GM21723 (cell line): ENCODE measurements around the gene KLHL25.

Source experiments
- ATAC-seq: cut with Tn5 transposase; IDR thresholded peaks from one replicate; pipeline ENCODE4 v1.9.1; 2021; ENCODE audit warnings: mild to moderate bottlenecking, moderate library complexity; ENCODE audit not compliant: unreplicated experiment

The KLHL25 gene

DNA sequence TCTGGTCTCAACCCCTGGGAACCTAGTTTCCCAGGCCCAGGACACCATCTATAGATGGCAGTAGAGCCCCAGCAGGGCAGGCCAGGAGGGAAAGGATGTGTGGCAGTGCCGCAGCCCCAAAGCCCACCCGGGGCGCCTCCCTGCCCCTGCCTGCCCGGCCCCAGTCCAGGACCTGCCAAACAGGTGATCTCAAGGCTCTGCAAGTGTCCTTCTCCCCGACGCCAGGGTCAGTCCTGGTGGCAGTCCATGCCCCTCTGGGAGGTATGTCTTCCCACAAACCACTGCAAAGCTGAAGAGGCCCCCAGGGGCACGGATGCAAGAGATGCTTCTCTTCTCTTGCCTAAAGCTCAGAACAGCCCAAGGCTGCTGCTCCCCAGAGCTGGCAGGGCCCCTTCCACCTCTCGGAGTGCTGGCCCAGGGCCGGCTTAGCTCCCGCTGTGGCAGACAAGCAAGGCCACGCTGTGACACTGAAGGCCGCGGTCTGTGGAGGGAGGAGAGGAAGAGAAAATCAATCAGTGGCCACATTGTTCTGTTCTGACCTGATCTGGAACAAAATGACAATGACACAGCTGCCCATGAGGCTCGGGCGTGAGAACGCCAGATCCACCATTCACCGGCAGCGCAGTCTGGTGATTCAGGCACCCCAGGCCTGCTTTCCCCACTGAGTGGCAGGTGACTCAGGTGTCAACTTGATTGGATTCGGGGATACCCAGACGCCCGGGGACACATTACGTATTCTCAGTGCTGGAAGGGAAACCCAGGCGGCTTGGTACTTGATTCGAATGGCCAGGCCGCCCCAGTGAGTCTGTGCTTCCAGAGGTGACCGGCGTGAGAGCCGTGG is 34.0 kb downstream of the KLHL25 start:
- no peak for ATAC-seq

DNA sequence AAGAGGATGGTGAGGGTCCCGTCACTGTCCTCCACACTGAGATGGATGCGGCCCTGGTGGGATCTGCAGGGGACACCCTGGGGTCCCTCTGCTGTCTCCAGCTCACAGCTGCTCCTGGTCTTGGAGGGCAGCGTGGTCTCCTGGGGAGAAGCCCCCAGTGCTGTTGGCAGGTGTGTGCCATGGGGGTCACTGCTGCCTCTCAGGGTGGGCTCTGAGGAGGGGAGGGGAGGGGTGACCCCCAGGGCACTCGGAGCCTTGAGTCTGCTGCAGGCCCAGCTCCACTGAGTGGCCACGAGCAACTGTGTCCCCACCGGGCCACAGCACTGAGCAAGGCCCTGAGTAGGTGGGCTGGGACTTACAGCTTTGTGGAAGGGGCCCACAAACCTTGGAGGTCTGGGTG is 34.7 kb downstream of the KLHL25 start:
- ATAC-seq = no peak

DNA sequence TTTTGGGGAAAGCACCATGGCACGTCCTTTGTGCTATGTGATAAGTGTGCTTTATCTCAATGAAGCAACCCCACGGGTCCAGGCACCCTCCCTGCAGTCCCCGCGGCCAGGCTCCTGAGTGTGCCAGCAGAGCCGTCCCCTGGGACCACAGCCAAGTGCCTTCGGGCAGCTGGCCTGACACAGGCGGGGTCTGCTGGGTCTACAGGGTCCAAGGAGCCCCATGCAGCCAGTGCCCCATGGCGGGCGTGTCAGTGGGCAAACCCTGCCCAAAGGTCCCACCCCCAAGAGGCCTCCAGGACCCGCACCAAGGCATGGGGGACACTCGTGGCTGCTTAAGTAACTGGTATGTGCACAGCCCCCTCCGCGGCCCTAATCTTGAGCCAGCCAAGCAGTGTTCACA is 35.3 kb downstream of the KLHL25 start:
- ATAC-seq = no peak

DNA sequence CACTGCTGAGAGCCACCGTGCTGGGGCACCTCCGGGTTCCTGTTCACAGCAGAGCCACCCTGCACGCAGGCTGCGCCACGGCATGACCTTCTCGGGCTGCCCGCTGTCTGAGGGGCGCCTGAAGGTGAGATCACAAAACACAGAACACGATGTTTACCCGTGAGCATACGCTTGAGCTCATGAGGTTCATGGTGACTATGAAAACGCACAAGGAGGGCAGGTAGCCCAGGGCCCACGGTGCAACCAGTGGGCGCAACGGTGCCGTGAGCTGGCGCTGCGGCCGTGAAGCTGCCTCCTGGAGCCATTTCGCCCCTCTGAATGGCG is 36.1 kb downstream of the KLHL25 start:
- no peak for ATAC-seq

DNA sequence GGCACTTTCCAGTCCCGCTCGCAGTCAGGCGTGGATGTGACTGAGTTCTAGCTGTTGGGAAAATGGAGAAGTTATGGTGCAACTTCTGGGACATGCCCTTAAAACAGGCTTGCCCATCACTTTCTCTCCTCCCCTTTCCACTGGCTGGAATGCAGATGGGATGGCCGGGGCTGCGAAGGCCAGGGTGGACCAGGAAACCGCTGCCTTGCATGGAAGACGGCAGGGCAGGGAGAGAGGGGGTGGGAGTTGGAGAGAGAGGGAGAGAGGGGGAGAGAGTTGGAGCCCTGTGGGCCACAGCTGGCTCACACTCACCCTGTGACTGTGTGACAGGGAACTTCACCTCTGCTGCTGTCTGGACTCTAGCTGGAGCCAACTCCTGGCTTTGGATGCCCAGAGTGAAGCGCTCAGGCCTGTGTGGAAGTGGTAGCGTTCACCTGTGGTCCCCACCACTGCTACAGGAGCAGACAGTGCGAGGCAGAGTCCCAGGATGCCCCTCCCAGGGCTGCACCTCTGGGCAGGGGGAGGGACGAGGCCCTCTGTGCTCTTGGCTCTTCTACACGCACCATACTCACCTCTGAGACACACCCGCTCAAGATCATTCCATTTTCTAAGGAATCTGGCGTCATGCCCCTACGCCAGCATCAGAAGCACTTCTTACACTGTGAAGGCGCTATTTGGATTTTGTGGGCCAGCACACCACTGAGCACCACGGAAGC is 36.6 kb downstream of the KLHL25 start:
- no peak for ATAC-seq

DNA sequence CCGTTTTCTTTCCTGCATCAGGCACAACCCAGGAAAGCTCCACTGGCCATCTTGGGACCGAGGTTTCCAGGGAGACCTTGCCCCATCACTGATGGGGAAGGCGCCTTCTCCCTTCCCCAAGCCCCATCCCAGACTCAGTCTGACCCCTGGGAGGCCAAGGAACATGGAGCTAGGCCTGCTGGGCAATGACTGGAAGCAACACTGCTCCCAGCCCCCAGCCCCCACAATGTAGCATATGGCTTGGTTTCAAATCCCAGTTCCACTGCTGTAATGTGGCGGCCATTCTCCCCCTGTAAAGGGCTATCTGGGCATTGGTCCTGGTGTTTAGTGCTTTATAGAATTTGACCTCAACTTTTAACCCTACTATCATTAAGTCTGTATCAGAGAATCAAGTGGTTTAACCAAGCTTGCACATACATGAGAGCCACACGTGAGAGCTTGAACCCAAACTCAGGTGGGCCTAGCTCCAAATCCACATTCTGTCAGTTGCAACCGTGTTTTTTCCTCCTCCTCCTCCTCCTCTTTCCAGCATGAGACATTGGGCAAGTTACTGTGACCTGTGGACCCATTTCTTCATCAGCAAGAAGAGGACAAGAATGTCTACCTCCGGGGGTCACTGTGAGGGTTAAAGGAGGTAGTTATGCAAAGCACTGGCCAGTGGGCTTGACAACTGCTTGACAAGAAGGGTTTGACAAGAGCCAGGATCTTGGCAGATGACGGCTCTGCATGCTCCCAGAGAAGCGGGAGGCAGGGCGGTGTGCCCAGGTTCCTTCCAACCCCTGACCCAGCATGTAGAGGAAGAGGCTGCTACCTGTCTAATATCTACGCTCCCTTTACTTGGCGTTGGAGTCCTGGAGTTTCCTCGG is 37.4 kb downstream of the KLHL25 start:
- no peak for ATAC-seq

DNA sequence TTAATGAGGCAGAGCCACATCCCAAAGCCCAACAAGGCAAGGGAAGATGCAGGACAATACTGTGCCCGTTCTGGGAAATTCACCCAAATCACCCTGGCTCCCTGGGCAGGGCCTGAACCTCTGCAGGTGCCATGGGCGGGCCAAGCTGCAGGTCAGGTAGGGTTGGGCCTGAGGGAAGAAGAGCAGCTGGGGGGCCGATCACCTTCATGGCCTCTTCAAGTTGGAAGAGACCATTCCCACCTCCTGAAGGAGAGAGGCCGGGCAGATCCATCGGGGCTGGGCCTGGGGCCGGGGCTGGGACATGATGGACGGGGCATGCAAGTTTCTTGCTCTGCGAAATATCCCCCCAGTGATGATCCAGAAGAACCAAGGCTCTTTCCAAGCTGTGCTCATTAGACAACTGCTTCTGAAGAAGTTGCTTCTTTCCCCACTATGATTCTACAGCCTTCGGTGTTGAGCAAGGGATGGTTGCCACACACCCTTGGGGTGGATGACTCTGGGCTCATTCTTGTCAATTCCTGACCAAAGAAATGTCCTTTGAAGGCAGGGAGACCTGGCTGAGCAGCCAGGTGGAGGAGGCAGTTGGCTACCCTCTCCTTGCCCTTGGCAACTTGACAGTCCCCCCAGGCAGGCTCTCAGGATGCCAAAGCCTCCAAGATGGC is 38.2 kb downstream of the KLHL25 start:
- no peak for ATAC-seq

DNA sequence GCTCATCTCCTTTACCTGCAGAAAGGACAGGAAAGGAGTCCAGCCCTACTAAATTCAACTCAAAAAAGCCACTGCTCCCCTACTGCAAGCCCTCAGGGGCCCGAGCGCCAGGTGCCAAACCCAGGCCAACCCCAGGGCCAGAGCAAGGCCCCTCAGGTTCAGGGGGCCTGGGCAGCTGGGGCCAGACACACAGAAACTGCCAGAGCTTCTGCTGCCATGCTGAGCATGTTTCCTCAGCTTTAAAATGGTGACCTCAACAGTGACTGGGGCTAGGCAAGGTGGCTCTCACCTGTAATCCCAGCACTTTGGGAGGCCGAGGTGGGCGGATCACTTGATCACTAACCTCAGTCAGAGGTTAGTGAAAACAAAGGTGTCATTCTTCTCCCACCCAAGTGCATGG is 38.8 kb downstream of the KLHL25 start:
- no peak for ATAC-seq

DNA sequence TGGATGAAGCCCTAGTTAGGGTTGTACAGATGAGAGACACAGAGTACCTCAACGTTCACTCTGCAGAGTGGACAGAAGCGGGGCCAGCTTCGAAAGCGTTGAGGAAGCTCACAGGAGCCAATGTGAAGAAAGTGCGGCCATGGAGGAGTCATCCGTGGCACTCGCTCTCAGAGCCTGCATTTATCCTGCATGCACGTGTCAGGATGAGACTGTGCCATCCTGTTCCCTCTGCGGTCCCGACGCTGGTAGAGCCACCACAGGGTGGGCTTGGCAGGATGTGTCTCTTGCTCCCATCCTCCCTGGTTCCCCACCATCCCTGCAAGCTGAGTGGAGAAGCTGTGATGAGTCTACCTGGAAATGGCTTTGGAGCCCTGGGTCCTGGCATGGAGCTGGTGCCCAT is 39.3 kb downstream of the KLHL25 start:
- ATAC-seq = no peak

DNA sequence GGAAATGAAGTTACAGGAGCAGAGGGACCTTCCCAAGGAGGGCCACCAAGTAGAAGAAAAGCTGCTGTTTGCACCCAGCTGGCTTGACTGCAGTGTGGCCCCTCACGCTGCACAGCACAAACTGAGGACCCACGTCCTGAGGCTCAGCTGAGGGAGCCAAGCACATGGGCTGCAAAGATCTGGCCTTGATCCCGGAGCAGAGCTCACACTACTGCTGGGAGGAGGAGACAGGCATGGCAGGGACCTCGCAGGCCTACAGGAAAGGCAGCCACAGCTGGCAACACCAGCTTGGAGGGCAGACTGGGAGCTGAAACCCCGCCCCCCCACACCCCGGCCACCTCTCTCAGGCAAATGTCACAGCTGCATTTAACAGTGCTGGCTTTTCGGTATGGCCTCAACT is 39.7 kb downstream of the KLHL25 start:
- ATAC-seq = no peak

DNA sequence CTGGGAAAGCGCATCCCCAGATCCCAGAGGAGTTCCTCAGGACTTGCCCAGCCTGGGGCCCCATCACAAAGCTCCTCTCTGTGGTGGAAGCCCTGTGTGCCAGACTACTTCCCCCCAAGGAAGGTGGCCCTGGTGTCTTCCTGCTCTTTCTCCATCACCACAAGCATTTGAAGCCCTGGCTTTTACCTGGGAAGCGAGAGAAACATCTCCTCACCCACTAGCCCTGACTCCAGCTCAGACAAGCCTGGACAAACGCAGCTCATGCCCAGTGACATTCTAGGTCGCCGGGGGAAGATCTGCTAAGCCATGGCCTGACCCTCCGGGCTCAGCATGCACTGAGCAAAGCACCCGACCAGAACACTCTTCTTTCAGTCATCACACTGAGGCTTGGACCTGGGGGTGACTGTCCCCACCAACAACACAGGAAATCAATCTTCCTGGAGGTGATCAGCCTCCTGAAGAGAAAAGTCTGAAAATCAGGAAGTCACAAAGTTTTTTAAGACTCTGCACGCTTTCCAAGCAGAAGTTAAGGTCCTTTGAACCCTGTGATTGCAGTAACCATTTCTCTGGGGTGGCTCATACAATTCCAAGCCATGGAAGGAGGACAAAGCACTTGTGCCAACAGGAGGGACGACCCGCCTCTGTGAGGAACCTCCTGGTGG is 40.8 kb downstream of the KLHL25 start:
- no peak for ATAC-seq

DNA sequence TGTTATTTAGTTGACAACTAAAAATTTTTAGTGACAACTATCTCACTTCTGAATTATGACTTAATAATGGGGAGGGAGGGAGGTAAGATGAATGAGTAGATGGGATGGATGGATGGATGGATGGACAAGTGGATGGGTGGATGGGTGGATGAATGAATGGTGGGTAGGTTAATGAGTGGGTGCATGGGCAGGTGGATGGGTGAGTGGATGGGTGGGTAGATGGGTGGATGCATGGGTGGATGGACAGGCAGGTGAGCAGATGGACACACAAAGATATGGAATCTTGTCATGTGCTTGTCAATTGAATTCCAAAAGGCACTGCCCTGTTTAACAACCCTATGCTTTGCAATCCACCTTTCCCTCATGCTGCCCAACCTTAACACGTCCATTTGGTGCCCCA is 41.5 kb downstream of the KLHL25 start:
- ATAC-seq = no peak

DNA sequence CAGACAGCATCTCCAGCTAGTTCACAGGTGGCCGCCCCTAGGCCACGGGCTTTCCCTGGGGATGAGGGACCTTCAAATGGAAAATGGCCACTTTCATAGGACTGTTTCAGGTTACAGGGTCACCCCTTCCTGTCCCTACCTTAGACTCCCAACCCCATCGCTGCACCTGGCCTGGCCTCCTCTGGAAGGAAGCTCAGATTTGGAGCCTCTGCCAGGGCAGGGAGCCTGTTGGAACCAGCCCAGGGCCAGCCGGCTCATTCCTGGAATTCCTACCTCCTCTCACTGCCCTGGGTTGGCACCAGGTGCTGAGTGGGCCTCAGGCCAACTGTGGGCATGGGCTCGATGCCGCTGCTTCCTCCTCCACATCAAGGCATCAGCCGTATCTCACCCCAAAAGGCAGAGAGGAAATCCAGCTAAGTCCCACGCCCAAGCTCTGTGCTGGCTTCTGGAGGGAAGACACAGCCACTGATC is 42.2 kb downstream of the KLHL25 start:
- ATAC-seq = no peak

DNA sequence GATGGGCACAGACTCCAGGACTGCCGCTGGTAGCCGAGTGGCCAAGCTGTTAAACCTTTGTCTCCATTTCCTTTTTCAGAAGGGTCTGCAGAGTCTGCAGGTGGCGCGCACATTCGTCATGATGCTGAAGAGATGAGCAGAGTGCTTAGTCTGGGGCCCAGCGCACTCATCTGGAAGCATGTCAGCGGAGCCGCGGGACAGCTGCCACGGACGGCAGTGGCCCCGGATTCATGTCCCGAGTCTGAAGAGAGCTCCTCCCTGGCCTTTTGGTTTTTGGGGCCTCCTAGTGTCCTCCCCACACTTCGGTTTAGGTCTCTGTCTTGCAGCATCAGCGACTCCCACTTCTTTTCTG is 42.6 kb downstream of the KLHL25 start:
- no peak for ATAC-seq

DNA sequence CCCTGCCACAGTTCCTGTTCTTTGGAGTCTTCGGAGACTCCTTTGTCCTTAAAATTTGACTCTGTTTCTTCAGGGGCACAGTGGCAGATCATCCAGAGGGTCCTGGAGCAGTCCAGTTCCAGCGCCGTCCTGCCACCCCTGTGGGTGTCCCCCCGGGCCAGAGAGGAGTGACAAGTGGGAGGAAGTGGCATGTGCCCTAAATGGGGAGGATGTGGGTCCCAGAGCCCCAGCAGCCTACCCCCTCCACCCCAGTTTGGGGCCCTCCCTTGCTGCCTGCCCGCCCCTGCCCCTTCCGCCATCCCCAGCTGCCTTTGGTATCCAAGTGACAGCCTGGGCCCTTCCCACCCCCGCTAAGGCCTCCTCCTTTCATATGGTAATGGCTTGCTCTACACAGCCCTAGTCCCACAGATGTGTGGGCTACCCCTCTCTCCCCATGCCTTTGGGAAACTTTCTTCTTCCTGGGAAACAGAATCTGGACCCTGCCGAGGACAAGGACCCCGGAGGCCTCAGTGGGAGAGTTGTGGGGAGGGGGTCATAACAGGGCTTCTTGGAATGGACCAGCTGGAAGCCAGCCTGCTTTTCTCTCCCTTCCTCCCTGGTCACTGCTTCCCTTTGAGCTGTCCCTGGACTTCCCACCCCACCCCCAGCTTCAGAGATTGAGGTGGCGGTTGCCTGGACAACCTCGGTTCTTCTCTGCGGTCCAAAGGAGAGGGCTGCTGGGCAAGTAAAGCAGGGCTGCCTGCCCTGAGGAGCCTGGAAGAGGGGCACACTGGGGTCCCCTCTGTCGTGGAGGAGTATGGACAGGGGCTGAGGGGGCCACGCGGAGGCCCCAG is 43.2 kb downstream of the KLHL25 start:
- no peak for ATAC-seq

DNA sequence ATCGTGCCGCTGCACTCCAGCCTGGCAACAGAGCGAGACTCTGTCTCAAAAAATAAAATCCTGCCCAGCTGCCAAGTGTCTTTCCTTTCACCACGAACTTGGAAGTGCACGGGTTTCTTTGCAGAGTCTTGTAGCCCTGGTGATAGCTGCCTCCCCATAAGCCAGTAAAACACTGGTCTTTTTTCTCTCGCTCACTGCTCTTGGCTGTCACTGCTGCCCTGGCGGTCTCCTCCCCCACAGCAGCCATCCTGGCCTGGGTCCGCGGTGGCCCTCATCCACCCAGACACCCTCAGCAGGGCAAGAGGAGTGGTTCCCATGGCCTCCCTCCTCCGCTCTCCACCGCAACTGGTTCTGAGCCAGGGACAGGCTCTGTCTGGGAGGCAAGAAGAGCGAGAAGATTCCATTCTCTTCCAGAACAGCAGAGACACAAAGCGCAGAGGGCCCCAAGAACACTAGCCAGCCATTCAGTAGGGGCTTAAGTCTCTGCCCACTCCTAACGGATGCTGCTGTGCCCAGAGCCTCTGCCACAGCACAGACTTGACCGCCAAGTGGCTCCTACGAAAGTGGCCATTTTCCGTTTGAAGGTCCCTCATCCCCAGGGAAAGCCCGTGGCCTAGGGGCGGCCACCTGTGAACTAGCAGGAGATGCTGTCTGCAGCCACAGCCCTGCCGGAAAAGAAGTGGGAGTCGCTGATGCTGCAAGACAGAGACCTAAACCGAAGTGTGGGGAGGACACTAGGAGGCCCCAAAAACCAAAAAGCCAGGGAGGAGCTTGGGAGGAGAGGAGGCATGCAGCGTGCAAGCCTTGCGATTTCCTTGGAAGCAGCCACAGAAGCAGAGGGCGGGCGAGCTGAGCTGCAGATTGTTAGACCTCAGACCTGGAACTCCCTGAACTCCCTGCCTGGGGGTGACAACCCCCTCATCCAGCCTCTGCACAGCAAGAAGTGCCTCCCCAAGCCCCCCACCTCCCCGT is 44.1 kb downstream of the KLHL25 start:
- no peak for ATAC-seq

DNA sequence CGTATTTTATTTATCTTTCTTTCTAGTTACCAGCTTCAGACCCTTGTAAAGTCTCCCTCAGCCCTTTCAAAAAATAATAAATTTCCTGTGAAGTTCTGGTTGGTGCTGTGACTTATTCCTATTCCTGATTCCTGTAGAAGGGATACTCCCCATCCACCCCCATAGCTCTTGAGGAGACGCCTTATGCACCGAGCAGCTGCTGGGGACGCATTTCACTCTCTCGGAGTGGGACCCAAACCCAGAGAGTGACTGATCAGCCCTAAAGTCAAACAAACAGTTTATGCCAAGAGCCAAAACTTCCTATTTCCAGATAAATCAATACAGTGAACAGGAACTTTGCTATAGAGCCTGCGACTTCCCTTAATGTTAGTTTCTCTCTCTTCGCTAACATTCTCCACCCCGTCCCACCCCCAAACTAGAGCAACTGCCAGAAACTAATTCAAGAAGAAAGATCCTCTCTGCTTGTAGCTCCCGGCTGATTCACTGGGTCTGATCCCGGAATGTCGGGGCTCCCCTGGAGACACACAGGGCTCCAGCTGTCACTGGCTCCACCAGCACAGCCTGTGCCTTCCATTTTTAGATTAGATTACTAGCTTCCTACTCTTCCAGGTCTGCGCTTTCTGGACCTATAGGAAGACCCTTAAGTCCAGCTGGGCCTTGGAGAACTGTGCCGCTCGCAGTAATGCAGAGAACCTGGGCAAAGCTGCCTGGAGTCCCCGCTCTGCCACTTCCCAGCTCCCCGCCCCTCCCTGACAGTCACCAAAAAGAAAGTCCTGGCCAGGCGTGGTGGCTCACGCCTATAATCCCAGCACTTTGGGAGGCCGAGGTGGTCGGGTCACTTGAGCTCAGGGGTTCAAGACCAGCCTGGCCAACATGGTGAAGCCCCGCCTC is 45.2 kb downstream of the KLHL25 start:
- no peak for ATAC-seq

DNA sequence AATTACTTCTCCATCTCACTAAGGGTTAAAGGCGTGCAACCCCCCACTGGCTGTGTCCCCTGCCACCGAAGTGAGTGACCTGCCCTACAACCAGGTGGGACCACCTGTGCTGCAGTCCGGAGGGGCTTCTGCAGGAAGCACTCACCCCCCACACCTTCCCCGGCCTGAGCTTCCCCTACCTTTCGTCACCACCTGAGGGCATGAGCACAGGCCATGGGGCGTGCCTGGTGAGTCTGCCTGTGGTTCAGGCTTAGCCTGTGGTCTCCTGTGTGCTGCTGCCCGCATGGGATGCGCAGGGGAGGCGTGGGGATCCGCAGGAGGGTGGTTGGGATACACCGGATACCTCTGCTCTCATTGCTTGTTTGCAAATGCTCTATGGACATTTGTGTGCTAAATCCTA is 46.0 kb downstream of the KLHL25 start:
- no peak for ATAC-seq
